Gastrocnemius medialis (tissue), 4 donors: ENCODE results near the gene KCTD10. TPM values are rescaled to one million over a fixed set of nuclear protein-coding genes. Genes with fewer than 3 reads are reported as not detected.

Source experiments
- total RNA-seq, 4 donors: library from RNA; depleted of rRNA; stranded (reverse); fragments of >200 nt; gene quantifications; one replicate each; pipeline versions ENCODE4 v1.1.0 to v1.2.3, GENCODE V29; 2016

The KCTD10 gene
- total RNA-seq, 4 donors from 2014 or later: 7.5 to 14.8 (median 10.6) TPM

Other genes with a start within 250 kb of the KCTD10 start
- not detected for gene FOXN4, start 168.0 kb downstream of the KCTD10 start, total RNA-seq
- gene MYO1H, start 129.4 kb downstream of the KCTD10 start, total RNA-seq: not detected
- gene UBE3B, start 334 bp upstream of the KCTD10 start, total RNA-seq: 10 to 100 TPM; 44.8 to 58.2 (median 55.9) TPM
- 10 to 100 TPM; 21.2 to 54.3 (median 25.6) TPM for gene MMAB, start 96.2 kb upstream of the KCTD10 start, total RNA-seq
- gene MVK, start 96.5 kb upstream of the KCTD10 start, total RNA-seq: 10 to 100 TPM in 2 of 4 donors, 1 to 10 TPM in 2; 3.2 to 14.2 (median 9.1) TPM
- 10 to 100 TPM in 2 of 4 donors, 1 to 10 TPM in 2; 7.0 to 24.3 (median 13.5) TPM for gene FAM222A, start 236.5 kb upstream of the KCTD10 start, total RNA-seq